DND-41 (cell line): ENCODE measurements around the gene RASD2.

Source experiments
- EZH2 ChIP-seq: IDR thresholded peaks from 3 replicates; pipeline ENCODE4 v1.6.1; 2012; ENCODE audit warnings: borderline replicate concordance, low read depth, mild to moderate bottlenecking, moderate library complexity, low read length, inconsistent platforms; ENCODE audit not compliant: severe bottlenecking
- TF ChIP-seq, protein P1 (sequence below): IDR thresholded peaks from 2 replicates; pipeline ENCODE4 v1.5.1; 2012; ENCODE audit warnings: borderline replicate concordance, low read length, moderate library complexity, mild to moderate bottlenecking; ENCODE audit not compliant: poor library complexity, severe bottlenecking; ENCODE audit errors: extremely low read depth

DNA sequence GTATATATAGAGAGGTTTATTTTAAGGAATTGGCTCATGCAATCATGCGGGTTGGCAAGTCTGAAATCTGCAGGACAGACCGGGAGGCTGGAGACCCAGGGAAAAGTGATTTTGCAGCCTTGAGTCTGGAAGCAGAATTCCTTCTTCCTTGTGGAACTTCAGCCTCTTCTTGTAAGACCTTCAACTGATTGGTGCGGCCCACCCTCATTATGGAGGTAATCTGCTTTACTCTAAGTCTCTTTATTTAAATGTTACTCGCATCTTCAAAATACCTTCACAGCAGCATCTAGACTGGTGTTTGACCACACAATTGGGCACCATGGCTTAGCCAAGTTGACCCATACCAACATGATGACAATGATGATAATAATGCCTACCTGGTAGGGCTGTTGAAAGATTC lies 58.7 kb downstream of the RASD2 start:
- TF ChIP-seq, protein P1, sequence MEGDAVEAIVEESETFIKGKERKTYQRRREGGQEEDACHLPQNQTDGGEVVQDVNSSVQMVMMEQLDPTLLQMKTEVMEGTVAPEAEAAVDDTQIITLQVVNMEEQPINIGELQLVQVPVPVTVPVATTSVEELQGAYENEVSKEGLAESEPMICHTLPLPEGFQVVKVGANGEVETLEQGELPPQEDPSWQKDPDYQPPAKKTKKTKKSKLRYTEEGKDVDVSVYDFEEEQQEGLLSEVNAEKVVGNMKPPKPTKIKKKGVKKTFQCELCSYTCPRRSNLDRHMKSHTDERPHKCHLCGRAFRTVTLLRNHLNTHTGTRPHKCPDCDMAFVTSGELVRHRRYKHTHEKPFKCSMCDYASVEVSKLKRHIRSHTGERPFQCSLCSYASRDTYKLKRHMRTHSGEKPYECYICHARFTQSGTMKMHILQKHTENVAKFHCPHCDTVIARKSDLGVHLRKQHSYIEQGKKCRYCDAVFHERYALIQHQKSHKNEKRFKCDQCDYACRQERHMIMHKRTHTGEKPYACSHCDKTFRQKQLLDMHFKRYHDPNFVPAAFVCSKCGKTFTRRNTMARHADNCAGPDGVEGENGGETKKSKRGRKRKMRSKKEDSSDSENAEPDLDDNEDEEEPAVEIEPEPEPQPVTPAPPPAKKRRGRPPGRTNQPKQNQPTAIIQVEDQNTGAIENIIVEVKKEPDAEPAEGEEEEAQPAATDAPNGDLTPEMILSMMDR, result no peak
- no peak for TF ChIP-seq EZH2
